Measurements from ENCODE around the gene SCN8A.
"Not testable (repeated sequence)": the region's sequence is repeated elsewhere in the genome, so short reads cannot be mapped to it uniquely, and the experiment has no call there.

SCN8A gene

GRCh38 chr12:51818566-51819300, 227.7 kb downstream of the SCN8A start:
- DNase-seq = no peak

- DNase-seq = no peak
Observed at GRCh38 chr12:51819736-51820525, 228.9 kb downstream of the SCN8A start.

DNA sequence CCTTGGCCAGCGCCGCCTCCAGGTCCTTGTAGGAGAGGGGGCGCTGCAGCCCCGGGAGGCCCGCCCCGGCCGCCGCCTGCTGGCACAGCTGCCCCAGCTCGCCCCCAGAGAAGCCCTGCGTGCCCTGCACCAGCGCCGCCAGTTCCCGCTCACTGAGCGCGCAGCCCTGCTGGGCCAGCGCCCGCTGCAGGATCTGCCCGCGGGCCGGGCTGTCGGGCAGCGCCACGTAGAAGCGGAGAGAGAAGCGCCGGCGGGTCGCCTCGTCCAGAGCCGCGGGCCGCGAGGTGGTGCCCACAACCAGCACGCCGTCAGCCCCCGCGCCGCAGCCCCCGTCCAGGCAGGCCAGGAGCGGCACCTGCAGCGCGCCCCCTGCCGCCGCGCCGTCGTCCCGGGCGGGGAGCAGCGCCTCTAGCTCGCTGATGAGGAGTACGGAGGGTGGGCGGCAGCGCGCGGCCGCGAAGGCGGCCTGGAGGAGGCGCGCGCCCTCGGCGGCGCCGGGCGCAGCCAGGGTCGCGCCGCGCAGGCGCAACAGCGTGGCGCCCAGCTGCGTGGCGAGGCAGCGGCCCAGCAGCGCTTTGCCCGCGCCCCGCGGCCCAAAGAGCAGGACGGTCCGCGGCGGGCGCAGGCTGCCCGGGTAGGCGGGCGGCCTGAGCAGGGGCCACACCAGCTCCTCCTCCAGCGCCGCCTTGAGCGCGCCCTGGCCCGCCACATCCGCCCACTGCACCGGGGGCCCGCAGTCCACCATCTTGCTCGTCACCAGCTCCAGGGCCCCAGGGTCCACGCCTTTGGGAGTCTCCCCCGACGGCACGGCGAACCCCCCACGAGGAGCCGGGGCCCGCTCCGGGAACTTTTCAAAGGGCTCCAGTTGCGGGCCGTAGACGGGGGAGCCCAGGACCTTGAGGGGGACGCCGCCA, 229.8 kb downstream of the SCN8A start:
- DNase-seq = peak; percentile 53

- no peak for DNase-seq
Observed at GRCh38 chr12:51821440-51822260, 230.6 kb downstream of the SCN8A start.

DNA sequence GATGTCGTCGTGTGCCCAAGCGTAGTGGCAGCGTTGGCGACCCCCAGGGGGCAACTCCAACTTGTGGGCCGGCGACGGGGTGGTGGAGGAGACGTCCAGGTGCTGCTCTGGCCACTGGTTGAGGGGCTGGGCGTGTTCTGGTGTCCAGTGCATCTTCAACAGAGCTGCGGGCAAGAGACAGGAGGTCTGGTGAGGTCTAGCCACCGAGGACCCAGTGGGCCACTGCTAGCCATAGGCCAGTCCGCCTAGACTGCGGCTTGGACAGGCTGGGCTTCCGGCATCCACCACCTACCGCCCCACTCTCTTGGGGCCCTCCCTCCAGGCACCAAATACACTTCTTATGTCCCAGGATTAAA, 231.2 kb downstream of the SCN8A start:
- no peak for DNase-seq

- no peak for DNase-seq
Observed at GRCh38 chr12:51822956-51823355, 231.9 kb downstream of the SCN8A start.

- DNase-seq = peak; percentile 66
Observed at GRCh38 chr12:51823875-51824565, 233.0 kb downstream of the SCN8A start.

- no peak for DNase-seq
Observed at GRCh38 chr12:51825216-51825615, 234.2 kb downstream of the SCN8A start.

GRCh38 chr12:51826881-51827280, 235.8 kb downstream of the SCN8A start:
- DNase-seq = no peak

DNA sequence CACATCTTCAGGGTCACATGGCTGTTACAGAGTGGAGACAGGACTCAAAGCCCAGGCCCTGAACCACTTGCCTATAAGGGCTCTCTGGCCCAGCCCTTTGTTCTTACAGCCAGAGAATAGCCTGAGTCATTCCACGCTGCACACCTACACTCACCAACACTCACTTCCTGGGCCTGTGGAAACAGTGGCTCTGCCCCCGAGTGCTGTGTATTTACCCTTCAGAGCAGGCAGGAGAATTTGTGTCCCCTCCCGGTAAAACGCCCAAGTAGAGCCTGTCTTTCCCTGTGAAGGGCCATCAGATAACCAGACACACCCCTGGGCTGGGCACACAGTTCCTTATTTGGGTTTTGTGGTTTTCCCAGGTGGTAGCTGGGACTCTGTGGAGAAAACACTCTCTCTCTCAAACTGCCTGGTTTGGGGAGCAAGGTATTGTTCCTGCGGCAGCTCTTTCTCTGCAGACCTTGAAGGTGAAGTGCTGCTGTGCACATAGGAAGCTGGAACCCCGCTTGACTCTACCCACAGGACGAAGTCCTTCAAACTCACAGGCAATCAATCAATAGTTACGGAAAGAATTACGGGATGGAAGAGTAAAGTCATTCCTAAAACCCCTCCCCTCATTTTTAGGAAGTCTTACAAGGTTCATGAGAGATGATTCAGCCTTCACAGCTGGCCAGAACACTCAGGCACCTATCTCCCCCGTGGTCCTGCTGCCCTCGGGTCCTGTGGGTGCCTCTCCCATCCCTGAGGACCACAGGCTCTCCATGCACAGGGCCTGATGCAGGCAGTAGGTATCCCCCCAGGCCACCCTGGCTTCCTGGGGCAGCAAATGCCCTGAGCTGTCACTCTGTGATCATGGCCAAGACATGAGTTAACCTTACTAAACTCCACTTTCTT, 237.1 kb downstream of the SCN8A start:
- no peak for DNase-seq

DNA sequence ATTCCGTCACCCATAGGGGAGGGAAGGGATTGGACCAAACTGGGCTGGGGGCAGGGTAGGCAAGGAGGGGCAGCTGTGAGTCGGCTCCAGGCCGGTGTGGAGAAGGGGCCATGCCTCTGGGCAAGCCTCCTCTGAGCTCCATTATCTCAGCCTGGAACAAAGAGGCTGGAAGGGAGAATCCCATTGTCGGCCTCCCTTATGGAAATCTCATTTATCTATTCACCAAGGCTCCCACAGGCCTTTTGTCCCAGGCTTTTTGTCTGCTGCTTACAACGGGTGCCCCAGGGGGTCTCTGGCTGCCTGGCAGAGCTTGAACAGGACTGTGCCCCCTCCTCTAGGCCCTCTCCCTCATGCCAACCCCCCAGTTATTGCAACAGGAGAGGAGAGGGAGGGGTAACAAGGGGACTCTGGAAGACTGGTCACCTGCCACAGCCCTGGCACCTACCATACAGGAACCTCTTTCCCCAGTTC, 238.0 kb downstream of the SCN8A start:
- DNase-seq = no peak

- no peak for DNase-seq
Observed at GRCh38 chr12:51829641-51830040, 238.6 kb downstream of the SCN8A start.

GRCh38 chr12:51831817-51832216, 240.8 kb downstream of the SCN8A start:
- DNase-seq = not testable (repeated sequence)

- no peak for DNase-seq
Observed at GRCh38 chr12:51832354-51833107, 241.5 kb downstream of the SCN8A start.

DNA sequence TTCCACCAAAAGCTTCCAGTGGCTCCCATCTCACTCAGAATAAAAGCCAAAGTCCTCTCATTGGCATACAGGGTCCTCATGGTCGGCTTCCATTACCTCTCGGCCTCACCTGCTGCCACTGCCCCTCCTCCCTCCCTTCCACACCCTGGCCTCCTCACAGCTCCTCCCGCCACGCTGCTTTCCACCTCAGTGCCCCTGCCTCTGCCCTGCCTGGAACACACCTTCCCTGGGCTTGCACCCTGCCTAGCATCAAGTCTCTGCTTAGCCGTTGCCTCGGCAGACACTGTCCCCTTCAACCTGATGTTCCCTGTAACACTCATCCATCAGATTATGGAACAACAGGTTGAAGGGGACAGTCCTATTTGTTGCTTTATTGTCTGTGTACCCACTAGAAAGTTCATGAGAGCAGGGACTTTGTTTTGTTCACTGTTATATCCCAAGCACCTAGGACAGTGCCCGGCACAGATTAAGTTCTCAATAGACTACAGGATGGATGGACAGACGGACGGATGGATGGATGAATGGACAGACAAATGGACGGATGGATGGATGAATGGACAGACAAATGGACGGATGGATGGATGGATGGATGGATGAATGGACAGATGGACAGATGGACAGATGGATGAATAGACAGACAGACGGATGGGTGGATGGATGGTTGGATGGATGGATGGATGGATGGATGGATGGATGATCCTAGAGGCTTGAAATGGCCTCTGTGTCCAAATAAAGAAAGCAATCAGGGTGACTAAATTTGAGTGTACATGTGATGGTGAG, 242.6 kb downstream of the SCN8A start:
- DNase-seq = no peak

GRCh38 chr12:51834411-51834810, 243.4 kb downstream of the SCN8A start:
- no peak for DNase-seq

DNA sequence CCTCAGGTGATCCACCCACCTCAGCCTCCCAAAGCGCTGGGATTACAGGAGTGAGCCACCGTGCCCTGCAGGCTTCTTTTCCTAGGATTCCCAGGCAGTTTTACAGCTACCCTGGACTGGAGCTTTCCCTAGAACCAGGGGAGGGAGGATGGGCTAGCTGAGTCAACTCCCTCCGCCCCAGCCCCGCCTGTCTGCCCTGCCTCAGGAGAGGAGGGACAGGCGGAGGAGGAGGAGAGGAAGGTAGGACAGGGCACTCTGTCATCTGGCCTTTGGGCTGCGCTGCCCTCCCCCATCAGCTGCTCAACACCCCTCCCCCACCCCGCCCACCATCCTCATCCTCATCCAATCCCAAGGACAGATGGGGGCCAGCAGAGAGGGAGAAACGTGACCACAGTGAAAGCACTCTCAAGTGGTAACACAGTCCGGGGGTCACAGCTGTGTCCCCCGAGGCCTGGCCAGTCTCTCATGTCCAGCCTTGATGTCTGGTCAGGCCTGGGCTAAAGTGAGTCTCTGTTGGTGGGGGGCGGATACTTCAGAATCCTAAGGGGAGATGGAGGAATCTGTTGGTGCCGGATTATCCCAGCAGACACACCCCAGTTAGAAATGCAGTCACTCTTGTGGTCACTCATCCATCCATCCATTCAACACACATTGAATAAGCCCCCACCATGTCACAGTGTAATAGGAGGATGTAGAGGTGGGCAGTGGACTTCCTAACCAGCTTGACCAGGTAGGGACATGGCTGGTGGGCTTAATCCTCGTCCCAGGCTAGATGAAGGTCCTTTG, 245.2 kb downstream of the SCN8A start:
- no peak for DNase-seq

DNA sequence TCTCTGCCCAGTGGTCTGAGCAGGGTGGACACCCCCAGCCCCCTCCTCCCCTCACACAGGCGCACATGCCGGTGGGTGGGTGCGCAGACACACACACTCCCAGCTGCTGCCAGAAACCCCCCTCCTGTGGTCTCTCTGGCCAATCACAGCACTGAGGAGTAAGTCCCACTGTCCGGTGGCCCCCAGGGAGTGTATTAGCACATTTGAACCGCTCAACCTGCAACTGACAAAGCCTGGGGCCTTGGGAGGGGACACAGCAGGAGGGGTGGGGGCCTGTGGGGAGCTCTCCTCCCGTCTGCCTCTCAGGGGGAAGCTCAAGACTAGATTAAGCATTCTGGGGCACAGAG, 245.8 kb downstream of the SCN8A start:
- DNase-seq = no peak

All from SHP77 treated with DMSO at 0.1 percent for 48 hours (cell line).